ENCODE measurements around the gene MVB12A. TPM values are rescaled to one million over a fixed set of nuclear protein-coding genes. Genes with fewer than 3 reads are reported as not detected.

The MVB12A gene
- total and polyA plus RNA-seq, 2 of the 4 experiments (the other 2 are of a cell fraction), result 13.8 to 43.9 TPM

- no peak overlapping the region for H2BK120ac ChIP-seq (ENCODE audit: low read depth, low read length)
- no peak overlapping the region for H4K5ac ChIP-seq (ENCODE audit: low read depth, low read length)
- H3K4me1 ChIP-seq (ENCODE audit: control insufficient read depth, insufficient read depth, low read length), result no peaks in the 10 kb centered on the region
- no peak overlapping the region for H3K4me2 ChIP-seq (ENCODE audit: low read depth, low read length)
- no peak overlapping the region for H3K4ac ChIP-seq (ENCODE audit: low read depth, low read length)
- peak overlapping the region; percentile 65 for H2AK9ac ChIP-seq (replicated peaks; ENCODE audit: low read depth, low read length, poor library complexity)
- no CpG with 5 or more reads among the region's 8 CpGs for WGBS, 2 experiments (ENCODE audit: extremely low coverage in 2 of 2, insufficient read length in 1 of 2)
- H3K4me3 ChIP-seq (ENCODE audit: insufficient read depth, low read depth, low read length), result no peak overlapping the region
- no peak overlapping the region for H3K18ac ChIP-seq (ENCODE audit: low read depth, low read length)
- no peaks in the 10 kb centered on the region for H3K36me3 ChIP-seq (ENCODE audit: control insufficient read depth, insufficient read depth, low read length)
- TF ChIP-seq MAZ (IDR thresholded peaks at IDR 0.05; ENCODE audit: borderline replicate concordance, low read depth, low read length) (no peak), RCOR1 (IDR thresholded peaks at IDR 0.05; ENCODE audit: insufficient replicate concordance, low read length) (no peak), RAD21 (IDR thresholded peaks at IDR 0.05; ENCODE audit: low read length) (peak; percentile 52), SMC3 (IDR thresholded peaks at IDR 0.05; ENCODE audit: low read depth, low read length) (peak; percentile 35; the same call in 1 of the 2 replicates), CEBPB (IDR thresholded peaks at IDR 0.05; ENCODE audit: low read depth, low read length) (no peak), CTCF (conservative IDR thresholded peaks at IDR 0.05; ENCODE audit: low read depth, low read length) (peak; percentile 42), USF2 (IDR thresholded peaks at IDR 0.05; ENCODE audit: low read depth, low read length) (no peak)
- H4K8ac ChIP-seq (ENCODE audit: low read depth in 2 of 2, low read length in 2 of 2), result no peak overlapping the region
- H3K23ac ChIP-seq (ENCODE audit: low read depth, low read length), result no peak overlapping the region
- H2BK15ac ChIP-seq (ENCODE audit: low read depth, low read length), result no peak overlapping the region
- H2BK20ac ChIP-seq (ENCODE audit: low read depth, low read length), result no peak overlapping the region
- peak; percentile 44 for ATAC-seq (ENCODE audit: low read depth)
- H3K27me3 ChIP-seq (ENCODE audit: control insufficient read depth, insufficient read depth, low read length), result peaks cover 2% of the 10 kb centered on the region
- in situ Hi-C loops (cut with MboI; ENCODE audit: low sequenced_read_pairs) (no loop called here), intact Hi-C loops (cut with micrococcal nuclease) (no loop called here), dilution Hi-C loops (cut with HindIII; ENCODE audit: low sequenced_read_pairs, unreplicated experiment) (no loop called here)
- ChIA-PET POLR2A (ENCODE audit: unreplicated experiment) (no interaction called here), CTCF (interaction anchor here (0.5 to 0.9 kb wide), 3 partner anchors 20 to 988 kb away, joined by 3 to 4 read pairs (median 3); no protein-coding TSS in a partner anchor)
- H2AFZ ChIP-seq (replicated peaks; ENCODE audit: low read length, poor library complexity), result no peak overlapping the region
- no peak overlapping the region for H3K27ac ChIP-seq (ENCODE audit: insufficient read depth, low read length)
- DNase-seq, result no peak
- H3K9me1 ChIP-seq (ENCODE audit: insufficient read depth, low read length), result no peaks in the 10 kb centered on the region
- H2BK5ac ChIP-seq (ENCODE audit: low read depth, low read length, poor library complexity, severe bottlenecking), result no peak overlapping the region
- no peak overlapping the region for H3K14ac ChIP-seq (replicated peaks; ENCODE audit: low read depth, low read length)
- no peaks in the 10 kb centered on the region for H3K9me3 ChIP-seq (ENCODE audit: control insufficient read depth, insufficient read depth, low read length)
- H4K91ac ChIP-seq (ENCODE audit: insufficient read depth, low read depth, low read length), result no peak overlapping the region
- H2AK5ac ChIP-seq (ENCODE audit: low read depth, low read length), result no peak overlapping the region
- no TSS peak for BruUV-seq (replicated peaks)
- H3K9ac ChIP-seq (ENCODE audit: low read depth, low read length), result no peak overlapping the region
- no peaks in the 10 kb centered on the region for H3K79me1 ChIP-seq (ENCODE audit: low read depth in 1 of 2, low read length in 2 of 2)
- no peaks in the 10 kb centered on the region for H4K20me1 ChIP-seq (ENCODE audit: insufficient read depth, low read length)
- no peak overlapping the region for H3K56ac ChIP-seq (ENCODE audit: extremely low read depth, insufficient read depth, low read length)
These were observed 21.6 kb downstream of the MVB12A start for GRCh38 chr19:17441241-17442021.
